Measurements from ENCODE around the gene ACSM6. TPM values are rescaled to one million over a fixed set of nuclear protein-coding genes. Genes with fewer than 3 reads are reported as not detected.
A peak's percentile ranks its signal among the peaks of the same experiment; 100 is the strongest.
"Not testable (repeated sequence)": the region's sequence is repeated elsewhere in the genome, so short reads cannot be mapped to it uniquely, and the experiment has no call there.

The ACSM6 gene
- polyA plus RNA-seq, 1 experiment, result not detected

- DNase-seq (ENCODE audit: low read depth), result no peak
- H3K27me3 ChIP-seq (ENCODE audit: control insufficient read depth, insufficient read depth, low read length), result no peaks in the 10 kb centered on the region
- ChIA-PET POLR2A (no interaction called here), CTCF (interaction anchor here (0.8 to 3.4 kb wide), 8 partner anchors 9 to 174 kb away, joined by 3 to 36 read pairs (median 4); no protein-coding TSS in a partner anchor)
- H3K36me3 ChIP-seq (ENCODE audit: control insufficient read depth, insufficient read depth, low read length), result no peaks in the 10 kb centered on the region
- TF ChIP-seq, protein P1, sequence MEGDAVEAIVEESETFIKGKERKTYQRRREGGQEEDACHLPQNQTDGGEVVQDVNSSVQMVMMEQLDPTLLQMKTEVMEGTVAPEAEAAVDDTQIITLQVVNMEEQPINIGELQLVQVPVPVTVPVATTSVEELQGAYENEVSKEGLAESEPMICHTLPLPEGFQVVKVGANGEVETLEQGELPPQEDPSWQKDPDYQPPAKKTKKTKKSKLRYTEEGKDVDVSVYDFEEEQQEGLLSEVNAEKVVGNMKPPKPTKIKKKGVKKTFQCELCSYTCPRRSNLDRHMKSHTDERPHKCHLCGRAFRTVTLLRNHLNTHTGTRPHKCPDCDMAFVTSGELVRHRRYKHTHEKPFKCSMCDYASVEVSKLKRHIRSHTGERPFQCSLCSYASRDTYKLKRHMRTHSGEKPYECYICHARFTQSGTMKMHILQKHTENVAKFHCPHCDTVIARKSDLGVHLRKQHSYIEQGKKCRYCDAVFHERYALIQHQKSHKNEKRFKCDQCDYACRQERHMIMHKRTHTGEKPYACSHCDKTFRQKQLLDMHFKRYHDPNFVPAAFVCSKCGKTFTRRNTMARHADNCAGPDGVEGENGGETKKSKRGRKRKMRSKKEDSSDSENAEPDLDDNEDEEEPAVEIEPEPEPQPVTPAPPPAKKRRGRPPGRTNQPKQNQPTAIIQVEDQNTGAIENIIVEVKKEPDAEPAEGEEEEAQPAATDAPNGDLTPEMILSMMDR (IDR thresholded peaks at IDR 0.05; ENCODE audit: insufficient read depth, low read depth, low read length), result peak; percentile 46
- H3K4me3 ChIP-seq (ENCODE audit: low read depth, low read length), result no peak overlapping the region
Observed at GRCh38 chr10:95201736-95202135, 7.7 kb downstream of the ACSM6 start.

DNA sequence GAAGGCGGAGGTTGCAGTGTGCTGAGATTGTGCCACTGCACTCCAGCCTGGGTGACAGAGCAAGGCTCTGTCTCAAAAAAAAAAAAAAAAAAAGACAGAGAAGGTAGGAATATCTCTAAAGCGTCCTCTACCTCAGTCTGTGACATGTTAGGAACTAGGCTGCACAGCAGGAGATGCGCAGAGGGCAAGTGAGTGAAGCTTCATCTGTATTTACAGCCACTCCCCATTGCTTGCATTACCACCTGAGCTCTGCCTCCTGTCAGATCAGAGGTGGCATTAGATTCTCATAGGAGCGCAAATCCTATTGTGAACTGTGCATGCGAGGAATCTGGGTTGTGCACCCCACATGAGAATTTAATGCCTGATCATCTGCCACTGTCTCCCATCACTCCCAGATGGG is 8.8 kb downstream of the ACSM6 start:
- H3K36me3 ChIP-seq (ENCODE audit: control insufficient read depth, insufficient read depth, low read length); H3K27me3 ChIP-seq (ENCODE audit: control insufficient read depth, insufficient read depth, low read length); H3K4me3 ChIP-seq (ENCODE audit: low read depth, low read length); DNase-seq (ENCODE audit: low read depth); POLR2A ChIA-PET: not testable (repeated sequence)
- CTCF ChIA-PET, result interaction anchor here (0.9 to 3.4 kb wide), 5 partner anchors 10 to 161 kb away, joined by 3 to 36 read pairs (median 6); no protein-coding TSS in a partner anchor

- POLR2A ChIA-PET, result no interaction called here
- CTCF ChIA-PET, result interaction anchor here (0.7 to 3.4 kb wide), 7 partner anchors 29 to 152 kb away, joined by 3 to 32 read pairs (median 5); no protein-coding TSS in a partner anchor
- no peaks in the 10 kb centered on the region for H3K36me3 ChIP-seq (ENCODE audit: control insufficient read depth, insufficient read depth, low read length)
Observed at GRCh38 chr10:95208702-95209391, 14.8 kb downstream of the ACSM6 start.

DNA sequence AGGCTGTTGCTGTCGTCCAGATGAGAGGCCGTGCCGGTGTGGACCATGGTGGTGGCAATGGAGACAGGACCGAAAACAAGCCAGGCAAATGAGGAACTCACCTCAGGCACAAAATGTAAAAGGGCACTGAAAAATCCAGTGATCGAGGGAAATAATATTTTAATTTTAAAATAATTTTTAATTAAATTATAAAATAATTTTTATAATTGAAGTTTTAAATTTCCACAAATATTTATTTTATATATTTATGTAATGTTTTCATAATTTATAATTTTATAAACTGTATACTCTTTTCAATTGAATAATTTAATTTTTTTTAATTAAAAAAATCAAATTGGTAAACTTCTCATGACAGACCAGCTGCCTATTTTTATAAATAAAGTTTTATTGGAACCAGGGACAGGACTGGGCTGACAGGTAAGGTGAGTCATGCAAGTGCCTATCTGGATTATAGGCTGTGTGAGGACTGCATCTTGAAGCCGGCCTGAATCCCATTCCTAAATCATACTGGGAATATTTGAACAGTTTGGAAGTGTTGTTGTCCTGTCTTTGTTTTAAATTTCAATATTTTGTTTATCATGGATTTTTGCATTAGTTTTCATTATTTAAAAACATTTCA is 15.6 kb downstream of the ACSM6 start:
- ChIA-PET POLR2A (no interaction called here), CTCF (interaction anchor here (0.7 to 3.4 kb wide), 12 partner anchors 10 to 157 kb away, joined by 3 to 32 read pairs (median 4); no protein-coding TSS in a partner anchor)
- no peak for DNase-seq (ENCODE audit: low read depth)
- Histone ChIP-seq H3K36me3 (ENCODE audit: control insufficient read depth, insufficient read depth, low read length) (no peaks in the 10 kb centered on the region), H3K4me3 (ENCODE audit: low read depth, low read length) (no peak overlapping the region), H3K27me3 (ENCODE audit: control insufficient read depth, insufficient read depth, low read length) (no peaks in the 10 kb centered on the region)
- TF ChIP-seq, protein P1 (IDR thresholded peaks at IDR 0.05; ENCODE audit: insufficient read depth, low read depth, low read length), result no peak

More at GRCh38 chr10:95208702-95209391, 14.8 kb downstream of the ACSM6 start:
- TF ChIP-seq, protein P1 (IDR thresholded peaks at IDR 0.05; ENCODE audit: insufficient read depth, low read depth, low read length), result peak; percentile 39; the same call in 1 of the 2 replicates
- Histone ChIP-seq H3K27me3 (ENCODE audit: control insufficient read depth, insufficient read depth, low read length) (no peaks in the 10 kb centered on the region), H3K4me3 (ENCODE audit: low read depth, low read length) (no peak overlapping the region)
- DNase-seq (ENCODE audit: low read depth), result no peak

GRCh38 chr10:95211606-95212279 is 17.7 kb downstream of the ACSM6 start:
- no peaks in the 10 kb centered on the region for H3K27me3 ChIP-seq (ENCODE audit: control insufficient read depth, insufficient read depth, low read length)
- H3K36me3 ChIP-seq (ENCODE audit: control insufficient read depth, insufficient read depth, low read length), result no peaks in the 10 kb centered on the region
- no peak for DNase-seq (ENCODE audit: low read depth)
- TF ChIP-seq, protein P1 (IDR thresholded peaks at IDR 0.05; ENCODE audit: insufficient read depth, low read depth, low read length), result no peak
- ChIA-PET CTCF (interaction anchor here (0.6 to 3.4 kb wide), 4 partner anchors 31 to 129 kb away, joined by 3 to 32 read pairs (median 4); no protein-coding TSS in a partner anchor), POLR2A (no interaction called here)
- no peak overlapping the region for H3K4me3 ChIP-seq (ENCODE audit: low read depth, low read length)

All from BJ (cell line).